GM12865 (cell line): ENCODE data around the gene PIP5K1C.

Experiments used
- DNase-seq: peaks from one replicate; pipeline ENCODE4 v3.0.0; 2010; ENCODE audit warnings: low read depth
- H3K4me3 ChIP-seq: 2 replicates; pipeline ENCODE4 v1.5.1; 2011; ENCODE audit warnings: mild to moderate bottlenecking, low read depth, low read length, control low read depth
- TF ChIP-seq, protein P1 (sequence below): IDR thresholded peaks from 2 replicates; pipeline ENCODE4 v1.5.1; 2011; ENCODE audit warnings: low read length, control low read depth, low read depth, inconsistent platforms; ENCODE audit not compliant: insufficient read depth; ENCODE audit errors: missing control alignments

PIP5K1C gene

DNA sequence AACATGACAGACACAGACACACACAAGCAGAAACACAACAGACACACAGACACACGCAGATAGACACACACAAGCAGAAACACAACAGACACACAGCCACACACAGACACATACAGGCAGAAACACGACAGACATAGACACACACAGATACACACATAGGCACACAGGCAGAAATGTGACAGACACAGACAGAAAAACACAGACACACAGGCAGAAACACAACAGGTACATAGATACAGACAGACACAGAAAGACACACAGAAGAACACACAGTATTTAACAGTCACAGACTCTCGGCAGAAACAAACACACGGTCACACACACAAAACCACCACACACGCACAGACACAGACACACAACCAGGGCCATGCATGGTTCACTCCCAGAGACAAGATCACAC lies 94.5 kb downstream of the PIP5K1C start:
- H3K4me3 ChIP-seq: no peak overlapping the region
- TF ChIP-seq, protein P1, sequence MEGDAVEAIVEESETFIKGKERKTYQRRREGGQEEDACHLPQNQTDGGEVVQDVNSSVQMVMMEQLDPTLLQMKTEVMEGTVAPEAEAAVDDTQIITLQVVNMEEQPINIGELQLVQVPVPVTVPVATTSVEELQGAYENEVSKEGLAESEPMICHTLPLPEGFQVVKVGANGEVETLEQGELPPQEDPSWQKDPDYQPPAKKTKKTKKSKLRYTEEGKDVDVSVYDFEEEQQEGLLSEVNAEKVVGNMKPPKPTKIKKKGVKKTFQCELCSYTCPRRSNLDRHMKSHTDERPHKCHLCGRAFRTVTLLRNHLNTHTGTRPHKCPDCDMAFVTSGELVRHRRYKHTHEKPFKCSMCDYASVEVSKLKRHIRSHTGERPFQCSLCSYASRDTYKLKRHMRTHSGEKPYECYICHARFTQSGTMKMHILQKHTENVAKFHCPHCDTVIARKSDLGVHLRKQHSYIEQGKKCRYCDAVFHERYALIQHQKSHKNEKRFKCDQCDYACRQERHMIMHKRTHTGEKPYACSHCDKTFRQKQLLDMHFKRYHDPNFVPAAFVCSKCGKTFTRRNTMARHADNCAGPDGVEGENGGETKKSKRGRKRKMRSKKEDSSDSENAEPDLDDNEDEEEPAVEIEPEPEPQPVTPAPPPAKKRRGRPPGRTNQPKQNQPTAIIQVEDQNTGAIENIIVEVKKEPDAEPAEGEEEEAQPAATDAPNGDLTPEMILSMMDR: no peak
- DNase-seq: no peak

DNA sequence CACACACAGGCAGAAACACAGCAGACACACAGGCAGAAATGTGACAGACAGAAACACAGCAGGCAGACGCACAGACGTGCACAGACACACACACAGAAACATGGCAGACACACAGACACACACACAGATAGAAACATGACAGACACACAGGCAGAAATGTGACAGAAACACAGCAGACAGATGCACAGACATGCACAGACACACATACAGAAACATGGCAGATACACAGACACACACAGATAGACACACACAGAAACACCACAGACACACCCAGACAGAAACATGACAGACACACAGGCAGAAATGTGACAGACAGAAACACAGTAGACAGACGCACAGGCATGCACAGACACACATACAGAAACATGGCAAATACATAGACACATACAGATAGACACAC lies 94.9 kb downstream of the PIP5K1C start:
- no peak for DNase-seq
- TF ChIP-seq, protein P1: no peak
- no peak overlapping the region for H3K4me3 ChIP-seq

DNA sequence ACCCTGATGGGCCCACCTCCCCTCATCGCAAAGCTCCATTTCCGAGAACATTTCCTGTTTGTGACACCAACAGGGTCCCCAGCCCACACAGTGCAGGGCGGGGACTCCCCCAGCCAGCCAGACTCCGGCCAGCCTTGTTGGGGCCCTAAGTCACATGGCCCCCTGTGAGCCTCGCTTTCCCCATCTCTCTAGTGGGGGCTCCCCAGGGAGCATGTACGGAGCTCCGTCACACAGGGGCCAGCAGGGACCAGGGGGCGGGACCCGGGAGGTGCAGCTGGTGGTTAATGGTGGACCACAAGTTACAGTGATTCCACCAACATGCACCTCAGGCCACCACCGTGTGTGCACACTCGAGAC lies 95.3 kb downstream of the PIP5K1C start:
- no peak overlapping the region for H3K4me3 ChIP-seq
- TF ChIP-seq, protein P1: no peak
- peak; percentile 33 for DNase-seq

DNA sequence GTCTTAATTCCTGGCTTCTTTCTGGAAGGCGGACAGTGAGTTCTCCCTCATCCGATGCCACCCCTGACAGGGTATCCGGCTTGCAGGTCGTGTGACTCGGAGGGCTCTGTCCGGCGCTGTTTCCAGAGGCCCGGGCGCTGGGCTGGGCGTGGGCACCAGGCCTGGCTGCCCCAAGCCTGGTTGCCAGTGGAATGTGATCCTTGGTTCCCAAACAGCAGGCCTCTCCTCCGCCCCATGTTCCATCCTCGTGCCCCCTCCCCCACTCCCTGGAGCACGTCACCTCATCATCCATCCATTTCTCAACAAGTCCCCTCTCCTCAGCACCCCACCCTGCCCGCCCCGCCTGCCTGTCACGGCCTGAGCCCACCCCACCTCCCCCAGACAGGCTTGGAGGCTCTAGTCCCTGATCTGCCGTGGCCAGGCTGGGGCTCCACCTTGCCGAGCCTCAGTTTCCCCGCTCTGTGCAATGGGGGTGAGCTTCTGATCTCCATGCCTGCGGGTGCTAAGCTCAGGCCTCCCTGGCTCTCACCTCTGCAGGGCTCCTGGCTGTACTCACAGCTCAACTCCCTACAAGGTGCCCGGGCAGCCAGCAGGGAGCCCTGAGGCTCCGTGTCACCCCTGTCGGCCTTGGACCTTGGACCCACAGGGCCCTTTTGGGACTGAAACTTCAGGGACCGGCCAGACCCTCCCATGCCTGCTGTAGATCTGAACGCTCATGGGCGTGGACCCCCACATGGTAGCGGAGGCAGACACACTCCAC lies 95.9 kb downstream of the PIP5K1C start:
- no peak overlapping the region for H3K4me3 ChIP-seq
- TF ChIP-seq, protein P1: no peak
- no peak for DNase-seq

DNA sequence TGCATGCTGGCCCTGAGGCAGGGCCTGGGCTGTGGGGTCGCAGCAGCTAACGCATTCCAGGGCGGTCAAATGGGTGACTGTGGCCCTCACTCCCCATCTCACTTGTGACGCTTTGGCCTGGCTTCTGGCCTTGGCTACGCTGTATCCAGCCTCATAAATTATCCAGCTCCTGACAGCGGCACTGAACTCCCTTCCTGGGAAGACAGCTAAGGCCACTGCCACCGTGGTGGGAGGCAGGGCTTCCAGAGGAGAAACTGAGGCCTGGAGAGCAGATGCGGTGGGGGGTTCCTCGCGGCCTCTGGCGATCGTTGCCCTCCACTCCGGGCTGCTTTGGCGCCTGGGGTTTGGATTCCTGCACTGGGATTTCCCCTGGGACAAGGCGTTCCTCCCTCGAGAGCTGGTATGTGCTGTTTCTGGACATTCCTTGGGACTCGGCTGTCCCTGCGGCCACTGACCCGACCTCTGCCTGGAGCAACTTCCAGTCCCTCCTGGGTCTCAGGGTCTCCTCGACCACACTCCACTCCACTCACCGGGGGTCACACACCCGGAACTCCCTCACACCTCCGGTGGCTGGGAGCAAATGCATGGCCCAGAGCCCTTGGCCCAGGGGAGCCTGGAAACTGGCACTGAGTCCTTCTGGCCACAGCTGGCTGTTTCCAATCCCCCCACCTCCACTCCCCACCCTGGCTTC lies 97.0 kb downstream of the PIP5K1C start:
- DNase-seq: no peak
- TF ChIP-seq, protein P1: no peak
- H3K4me3 ChIP-seq: no peak overlapping the region

DNA sequence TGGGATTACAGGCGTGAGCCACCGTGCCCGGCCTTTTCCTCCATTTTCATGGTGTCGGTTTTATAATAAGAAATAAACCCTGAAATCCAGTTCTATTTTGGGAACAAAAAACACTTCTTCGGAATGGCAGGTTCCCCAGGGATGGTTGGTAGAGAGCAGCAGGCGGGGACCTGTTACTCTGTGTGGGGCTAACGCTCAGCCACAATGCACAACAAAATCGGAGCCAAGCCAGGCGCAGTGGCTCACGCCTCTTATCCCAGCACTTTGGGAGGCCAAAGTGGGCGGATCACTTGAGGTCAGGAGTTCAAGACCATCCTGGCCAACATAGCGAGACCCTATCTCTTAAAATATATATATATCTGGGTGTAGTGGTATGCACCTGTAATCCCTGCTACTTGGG lies 99.2 kb downstream of the PIP5K1C start:
- DNase-seq: no peak
- H3K4me3 ChIP-seq: no peak overlapping the region
- TF ChIP-seq, protein P1: no peak
